ENCODE results near the gene PLEKHH3. TPM values are rescaled to one million over a fixed set of nuclear protein-coding genes. Genes with fewer than 3 reads are reported as not detected.
"Not testable (repeated sequence)": the region's sequence is repeated elsewhere in the genome, so short reads cannot be mapped to it uniquely, and the experiment has no call there.

PLEKHH3 gene
- total and polyA plus RNA-seq, 12 donors, result 1.8 to 73.2 (median 46.6) TPM

- peak; percentile 65 to 89 (median 80) for DNase-seq
- WGBS, 4 donors, result 50 to 60% (median 59%) methylated on average over 7 of the region's 7 CpGs
- H3K9me3 ChIP-seq (replicated peaks in 1 of 3), result no peaks in the 10 kb centered on the region
- H3K27me3 ChIP-seq, result no peaks in the 10 kb centered on the region
- H3K4me3 ChIP-seq, result no peak overlapping the region
- H3K27ac ChIP-seq, result peak overlapping the region; percentile 5 to 83 (median 62)
- no peak for TF ChIP-seq CTCF (IDR thresholded peaks at IDR 0.05)
- peak in 1 of 2 donors; percentile 24 for TF ChIP-seq POLR2A (IDR thresholded peaks at IDR 0.05)
- intact Hi-C loops (cut with DNase I), result no loop called here
- peaks cover 6 to 24% of the 10 kb centered on the region in 2 donors for H3K4me1 ChIP-seq (replicated peaks in 1 of 2)
- no peaks in the 10 kb centered on the region for H3K36me3 ChIP-seq (replicated peaks in 1 of 2)
These were observed 52.8 kb downstream of the PLEKHH3 start for GRCh38 chr17:42623732-42624596.

GRCh38 chr17:42623271-42623670, 53.5 kb downstream of the PLEKHH3 start:
- Histone ChIP-seq H3K4me3 (no peak overlapping the region), H3K27me3 (no peaks in the 10 kb centered on the region), H3K27ac (peak overlapping the region in 3 of 5 donors; percentile 14 to 83 (median 62)), H3K9me3 (replicated peaks in 1 of 3) (no peaks in the 10 kb centered on the region), H3K36me3 (replicated peaks in 1 of 2) (no peaks in the 10 kb centered on the region), H3K4me1 (replicated peaks in 1 of 2) (peaks cover 6 to 31% of the 10 kb centered on the region in 2 donors)
- no peak for DNase-seq
- 79 to 90% (median 83%) methylated on average over 2 of the region's 2 CpGs for WGBS, 4 donors
- TF ChIP-seq POLR2A (IDR thresholded peaks at IDR 0.05) (no peak), CTCF (IDR thresholded peaks at IDR 0.05) (no peak)
- intact Hi-C loops (cut with DNase I), result no loop called here

GRCh38 chr17:42621987-42622386, 54.8 kb downstream of the PLEKHH3 start:
- DNase-seq; intact Hi-C loops (cut with DNase I); H3K36me3 ChIP-seq (replicated peaks in 1 of 2); H3K9me3 ChIP-seq (replicated peaks in 1 of 3); H3K27me3 ChIP-seq; H3K4me3 ChIP-seq: not testable (repeated sequence)
- H3K4me1 ChIP-seq (replicated peaks in 1 of 2), result peaks cover 6 to 37% of the 10 kb centered on the region in 2 donors
- WGBS, 4 donors, result 73 to 84% (median 79%) methylated on average over 3 of the region's 3 CpGs
- peak overlapping the region in 2 of 5 donors; percentile 28 to 54 for H3K27ac ChIP-seq

- H3K9me3 ChIP-seq (replicated peaks in 1 of 3), result no peaks in the 10 kb centered on the region
- TF ChIP-seq CTCF (IDR thresholded peaks at IDR 0.05) (peak in 3 of 6 experiments; percentile 6 to 33 (median 18)), POLR2A (IDR thresholded peaks at IDR 0.05) (no peak)
- H3K4me3 ChIP-seq, result no peak overlapping the region
- H3K27ac ChIP-seq, result peak overlapping the region in 2 of 5 donors; percentile 61 to 63
- peak; percentile 37 to 85 (median 68) for DNase-seq
- H3K36me3 ChIP-seq (replicated peaks in 1 of 2), result peaks cover 0 to 24% of the 10 kb centered on the region in 2 donors
- no peaks in the 10 kb centered on the region for H3K27me3 ChIP-seq
- 45 to 54% (median 52%) methylated on average over 9 of the region's 9 CpGs for WGBS, 4 donors
- peaks cover 6 to 28% of the 10 kb centered on the region in 2 donors for H3K4me1 ChIP-seq (replicated peaks in 1 of 2)
- intact Hi-C loops (cut with DNase I), result no loop called here
These were observed 58.2 kb downstream of the PLEKHH3 start for GRCh38 chr17:42618442-42619150.
